HG03108 (cell line): ENCODE data around the gene P2RX6.

Source experiments
- ATAC-seq: cut with Tn5 transposase; IDR thresholded peaks from one replicate; pipeline ENCODE4 v1.9.1; 2021; ENCODE audit warnings: moderate library complexity; ENCODE audit not compliant: unreplicated experiment

Gene P2RX6

DNA sequence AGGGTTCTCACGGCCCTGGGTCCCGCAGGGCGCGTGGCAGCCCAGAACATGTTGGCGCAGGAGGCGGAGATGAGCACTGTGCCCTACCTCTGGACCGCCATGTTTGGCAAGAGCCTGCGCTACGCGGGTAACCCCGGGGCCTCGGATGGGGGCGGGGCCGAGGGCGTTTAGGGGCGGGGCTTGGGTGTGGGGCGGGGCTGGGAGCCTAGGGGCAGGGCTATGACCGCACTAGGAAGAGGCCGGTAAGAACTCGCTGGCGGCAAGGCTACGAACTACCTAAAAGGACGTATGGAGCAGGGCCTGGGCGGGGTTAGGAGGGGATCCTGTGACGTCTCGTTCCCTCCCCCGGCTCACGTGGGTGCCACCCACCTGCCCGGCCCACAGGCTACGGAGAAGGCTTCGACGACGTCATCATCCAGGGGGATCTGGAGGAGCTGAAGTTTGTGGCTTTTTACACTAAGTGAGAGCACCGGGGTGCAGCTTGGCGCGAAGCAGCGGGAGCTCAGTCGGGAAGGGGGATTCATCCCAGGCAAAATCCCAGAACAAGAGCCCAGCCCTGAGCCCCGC lies 35.6 kb upstream of the P2RX6 start:
- no peak for ATAC-seq

DNA sequence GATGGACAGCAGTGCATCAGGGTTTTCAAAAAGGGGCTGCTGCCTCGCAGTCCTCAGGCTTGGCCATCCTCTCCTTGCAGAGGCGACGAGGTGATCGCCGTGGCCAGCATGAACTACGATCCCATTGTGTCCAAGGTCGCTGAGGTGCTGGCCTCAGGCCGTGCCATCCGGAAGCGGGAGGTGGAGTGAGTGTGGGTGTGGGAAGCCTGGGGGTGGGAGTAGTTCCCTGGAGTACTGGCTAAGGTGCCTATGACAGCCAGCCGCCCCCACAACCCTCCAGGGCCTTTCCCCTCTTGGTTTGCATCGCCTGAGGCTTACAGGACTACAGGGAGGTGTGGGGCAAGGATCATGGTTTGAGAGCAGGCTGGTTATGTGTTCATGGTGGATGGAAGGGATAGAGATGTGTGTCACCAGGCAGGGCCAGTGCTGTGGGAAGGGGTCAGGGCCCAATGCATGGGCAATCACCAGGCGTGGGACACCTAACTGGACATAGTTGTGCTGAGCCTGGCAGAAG lies 35.0 kb upstream of the P2RX6 start:
- no peak for ATAC-seq

DNA sequence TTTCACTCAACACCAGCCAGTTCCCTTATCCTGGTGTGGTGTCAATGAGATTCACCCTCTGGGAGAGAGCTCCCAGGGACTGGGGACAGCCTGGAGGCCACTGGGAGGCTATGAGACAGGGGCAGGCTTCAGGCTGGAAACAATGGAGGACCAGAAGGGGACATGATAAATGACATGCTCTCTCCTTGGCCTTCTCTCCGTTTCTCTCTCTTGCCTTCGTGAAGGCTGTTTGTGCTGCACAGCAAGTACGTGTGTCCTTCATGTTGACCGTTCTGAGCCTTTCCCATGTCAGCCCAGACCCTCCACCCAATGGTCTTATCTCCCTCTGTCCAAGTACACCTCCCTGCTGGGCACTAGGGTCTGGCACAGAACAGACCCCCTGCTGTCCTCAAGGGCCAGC lies 34.4 kb upstream of the P2RX6 start:
- ATAC-seq: no peak

GRCh38 chr22:20980938-20981722 lies 33.8 kb upstream of the P2RX6 start:
- peak; percentile 6 for ATAC-seq

DNA sequence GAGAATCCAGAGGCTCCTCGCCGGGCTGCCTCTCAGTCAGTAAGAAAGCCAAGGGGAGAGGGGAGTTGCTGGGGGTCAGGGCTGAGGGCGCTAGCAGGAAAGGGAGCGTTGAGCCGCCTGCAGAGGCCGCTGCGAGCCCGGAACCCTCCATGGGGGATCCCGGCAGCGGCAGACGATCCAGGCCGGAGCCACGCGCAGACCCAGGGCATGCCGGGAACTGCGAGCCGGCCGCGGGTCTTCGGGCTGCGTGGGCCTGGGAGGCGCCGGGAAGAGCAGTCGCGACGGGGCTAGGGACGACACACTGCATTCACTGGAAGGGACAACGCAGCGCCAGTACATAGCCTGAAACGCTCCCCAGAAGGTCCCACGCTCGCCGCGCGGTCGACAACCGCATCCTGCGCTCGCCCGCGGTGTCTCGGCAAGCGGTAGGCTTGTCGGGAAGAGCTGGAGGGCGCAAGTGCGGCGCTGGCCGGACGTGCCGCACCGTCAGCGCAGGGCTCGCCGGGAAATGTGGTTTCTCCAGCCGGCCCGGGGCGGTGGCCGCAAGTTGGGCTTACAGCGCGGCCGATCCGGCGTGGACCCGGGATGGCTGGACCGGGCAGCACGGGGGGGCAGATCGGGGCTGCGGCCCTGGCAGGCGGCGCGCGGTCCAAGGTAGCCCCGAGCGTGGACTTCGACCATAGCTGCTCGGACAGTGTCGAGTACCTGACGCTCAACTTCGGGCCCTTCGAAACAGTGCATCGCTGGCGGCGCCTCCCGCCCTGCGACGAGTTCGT lies 33.0 kb upstream of the P2RX6 start, which contains the start of gene LZTR1:
TSS of gene LZTR1 (plus strand) at position 511 of the 776 bp plus-strand sequence. CDS start at position 586, 75 bp downstream.
- peak; percentile 70 for ATAC-seq

- peak; percentile 6 for ATAC-seq
Measured at GRCh38 chr22:20982563-20982882, 32.4 kb upstream of the P2RX6 start.

DNA sequence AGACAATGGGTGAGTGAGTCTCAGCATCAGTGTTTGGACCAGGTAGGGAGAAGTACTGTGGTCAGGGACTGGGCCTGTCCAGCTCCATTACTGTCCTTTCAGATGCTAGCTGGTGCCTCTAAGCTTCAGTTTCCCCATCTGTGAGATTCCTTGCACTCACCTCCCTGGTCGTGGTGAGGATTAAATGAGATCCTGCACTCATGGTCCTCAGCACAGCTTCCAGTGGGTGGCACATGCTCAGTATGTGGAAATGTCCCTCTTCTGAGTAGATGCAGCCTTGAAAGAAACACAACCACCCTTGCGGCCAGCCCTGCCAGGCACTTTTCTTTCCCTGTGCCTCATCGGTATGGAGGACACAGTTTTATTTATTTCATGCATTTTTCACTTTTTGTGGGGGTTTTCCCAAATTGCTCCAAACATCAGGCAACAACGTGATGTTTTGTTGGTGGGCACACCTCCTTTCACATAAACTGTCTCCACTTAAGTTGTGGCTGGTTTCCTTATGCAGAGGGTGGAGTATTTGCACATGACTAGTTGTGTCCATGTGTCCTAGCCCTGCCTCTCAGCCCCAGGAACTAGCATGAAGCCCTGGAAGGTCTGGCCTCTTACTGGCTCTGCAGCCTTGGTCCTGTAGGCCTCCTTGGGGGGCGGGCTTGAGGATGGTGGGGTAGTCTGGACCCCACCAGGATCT lies 31.7 kb upstream of the P2RX6 start:
- ATAC-seq: no peak

- ATAC-seq: no peak
Measured at GRCh38 chr22:20985720-20986119, 29.2 kb upstream of the P2RX6 start.

DNA sequence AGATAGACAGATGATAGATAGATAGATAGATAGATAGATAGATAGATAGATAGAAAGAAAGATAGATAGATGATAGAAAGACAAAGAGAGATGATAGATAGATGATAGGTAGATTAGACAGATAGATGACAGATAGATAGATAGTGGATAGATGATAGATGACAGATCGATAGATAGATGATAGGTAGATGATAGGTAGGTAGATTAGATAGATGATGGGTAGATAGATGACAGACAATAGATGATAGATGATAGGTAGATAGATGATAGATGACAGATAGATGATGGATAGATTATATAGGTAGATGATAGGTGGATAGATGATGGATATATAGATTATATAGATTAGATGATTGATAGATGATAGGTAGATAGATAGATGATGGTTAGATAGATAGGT lies 28.6 kb upstream of the P2RX6 start:
- ATAC-seq: no peak

DNA sequence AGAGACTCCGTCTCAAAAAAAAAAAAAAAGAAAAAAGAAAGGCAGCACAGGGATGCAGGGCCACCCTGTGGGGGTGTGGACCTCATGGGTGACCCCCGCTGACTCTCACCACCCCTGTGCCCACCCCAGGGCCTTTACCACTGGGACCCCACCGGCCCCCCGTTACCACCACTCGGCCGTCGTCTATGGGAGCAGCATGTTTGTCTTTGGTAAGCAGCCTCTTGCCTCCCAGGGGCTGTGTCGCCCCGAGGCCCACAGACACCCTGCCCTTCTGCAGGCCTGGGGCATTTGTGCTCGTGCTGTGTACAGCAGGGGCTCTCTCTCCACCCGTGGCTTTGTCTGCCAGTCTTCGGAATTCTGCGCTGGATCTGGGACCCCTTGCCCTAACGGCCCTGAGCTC lies 27.6 kb upstream of the P2RX6 start:
- ATAC-seq: no peak

DNA sequence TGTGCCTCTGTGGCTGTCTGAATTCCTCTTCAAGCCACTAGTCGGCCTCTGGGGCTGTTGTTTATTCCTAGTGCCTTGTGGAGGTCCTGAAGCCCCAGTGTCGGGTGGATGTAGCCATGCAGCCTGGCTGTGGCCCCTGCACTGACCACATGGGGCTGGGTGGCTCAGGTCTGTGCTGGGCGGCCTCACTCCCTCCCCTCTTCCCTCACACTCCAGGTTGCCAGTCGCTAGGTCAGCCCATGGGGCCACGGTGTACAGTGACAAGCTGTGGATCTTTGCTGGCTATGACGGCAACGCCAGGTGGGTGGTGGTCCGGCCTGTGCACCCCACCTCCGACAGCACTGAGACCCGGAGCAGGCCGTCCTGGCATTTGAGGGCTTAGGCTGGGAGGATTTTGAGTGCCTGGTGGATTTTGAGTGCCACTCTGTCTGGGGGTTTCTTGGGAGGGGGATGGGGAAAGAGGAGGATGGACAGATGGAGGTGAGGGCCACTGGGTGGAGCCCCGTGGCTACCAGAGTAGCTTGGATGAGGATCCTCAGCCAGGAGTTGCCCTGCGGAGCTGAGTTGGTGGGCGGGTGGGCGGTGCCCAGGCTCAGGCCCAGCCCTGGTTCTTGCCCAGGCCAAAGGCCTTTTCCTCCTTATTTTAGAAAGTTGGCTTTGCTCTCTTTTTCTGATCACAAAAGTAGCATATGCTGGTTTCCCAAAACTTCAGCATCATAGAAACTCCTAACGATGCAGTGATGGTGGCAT lies 26.2 kb upstream of the P2RX6 start:
- no peak for ATAC-seq

DNA sequence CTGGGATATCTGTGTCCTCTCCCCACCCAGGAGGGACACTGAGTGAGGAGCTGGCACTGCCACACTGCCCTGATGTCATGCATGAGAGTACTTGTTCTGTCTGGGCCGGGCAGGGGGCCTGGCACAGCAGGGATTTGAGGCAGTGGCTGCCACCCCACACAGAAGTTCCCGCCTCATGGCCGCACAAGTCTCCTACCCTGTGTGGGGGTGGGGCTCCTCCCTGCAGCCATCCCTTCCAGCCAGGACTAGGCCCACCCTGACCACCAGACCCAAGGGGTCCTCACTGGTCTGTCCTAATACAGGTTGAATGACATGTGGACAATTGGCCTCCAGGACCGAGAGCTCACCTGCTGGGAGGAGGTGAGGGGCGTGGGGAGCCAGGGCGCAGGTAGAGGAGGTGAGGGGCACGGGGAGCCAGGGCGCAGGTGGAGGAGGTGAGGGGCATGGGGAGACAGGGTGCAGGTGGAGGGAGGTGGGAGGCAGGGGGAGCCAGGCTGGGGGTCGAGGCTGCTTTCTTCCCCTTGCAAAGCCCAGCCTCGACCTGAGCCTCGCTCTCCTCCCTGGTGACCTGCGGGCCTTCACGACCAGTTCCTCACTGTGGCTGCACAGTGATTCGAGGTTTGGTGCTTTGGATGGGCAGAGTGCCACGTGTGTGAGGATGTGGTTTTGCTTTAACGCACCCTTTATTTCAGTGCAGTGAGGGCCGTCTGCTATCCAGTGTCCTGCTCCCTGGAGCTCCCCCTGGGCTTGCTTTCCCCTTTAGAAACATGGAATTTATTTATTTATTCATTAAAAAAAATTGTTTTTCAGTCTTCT lies 25.4 kb upstream of the P2RX6 start:
- ATAC-seq: no peak

GRCh38 chr22:20990184-20991180 lies 24.5 kb upstream of the P2RX6 start:
- no peak for ATAC-seq

- no peak for ATAC-seq
Measured at GRCh38 chr22:20991252-20992055, 23.5 kb upstream of the P2RX6 start.

DNA sequence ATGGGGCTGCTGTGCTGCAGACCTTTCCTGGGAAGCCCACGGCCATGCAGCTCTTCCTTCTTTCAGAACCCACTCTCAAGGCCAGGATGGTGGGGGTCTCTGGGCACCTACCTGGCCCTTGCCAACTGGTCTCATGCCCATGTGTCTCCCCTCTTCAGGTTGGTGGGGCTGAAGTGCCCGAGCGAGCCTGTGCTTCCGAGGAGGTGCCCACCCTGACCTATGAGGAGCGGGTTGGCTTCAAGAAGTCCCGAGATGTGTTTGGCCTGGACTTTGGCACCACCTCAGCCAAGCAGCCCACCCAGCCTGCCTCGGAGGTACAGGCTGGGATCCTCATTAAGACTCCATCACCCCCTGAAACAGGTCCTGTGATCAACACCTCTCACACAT lies 22.9 kb upstream of the P2RX6 start:
- ATAC-seq: no peak

- no peak for ATAC-seq
Measured at GRCh38 chr22:20992456-20993303, 22.3 kb upstream of the P2RX6 start.
